Activated CD4-positive, alpha-beta T cell treated with anti-CD3 and anti-CD28 coated beads for 24 hours (primary cell): ENCODE data around the gene SGPL1.
"Not testable (repeated sequence)": the region's sequence is repeated elsewhere in the genome, so short reads cannot be mapped to it uniquely, and the experiment has no call there.

Source experiments
- DNase-seq, 2 donors: peaks; one replicate each; pipeline ENCODE4 v3.0.0-alpha.2; 2020; ENCODE audit warnings: low read depth in 2 of 2

The SGPL1 gene

GRCh38 chr10:70843776-70844489, 28.2 kb downstream of the SGPL1 start:
- DNase-seq = no peak

GRCh38 chr10:70845256-70845655, 29.5 kb downstream of the SGPL1 start:
- no peak for DNase-seq

- no peak for DNase-seq
Observed at GRCh38 chr10:70845816-70846215, 30.1 kb downstream of the SGPL1 start.

- no peak for DNase-seq
Observed at GRCh38 chr10:70846795-70847194, 31.0 kb downstream of the SGPL1 start.

GRCh38 chr10:70847659-70848360, 32.1 kb downstream of the SGPL1 start:
- DNase-seq = no peak

GRCh38 chr10:70849582-70850016, 33.9 kb downstream of the SGPL1 start:
- DNase-seq = no peak

- no peak for DNase-seq
Observed at GRCh38 chr10:70850097-70850496, 34.3 kb downstream of the SGPL1 start.

- no peak for DNase-seq
Observed at GRCh38 chr10:70851597-70852475, 36.1 kb downstream of the SGPL1 start.

- no peak for DNase-seq
Observed at GRCh38 chr10:70853038-70853437, 37.3 kb downstream of the SGPL1 start.

GRCh38 chr10:70853457-70853856, 37.7 kb downstream of the SGPL1 start:
- no peak for DNase-seq

- no peak for DNase-seq
Observed at GRCh38 chr10:70856454-70856853, 40.7 kb downstream of the SGPL1 start.

GRCh38 chr10:70858759-70859158, 43.0 kb downstream of the SGPL1 start:
- no peak for DNase-seq

- not testable (repeated sequence) for DNase-seq
Observed at GRCh38 chr10:70861495-70862197, 45.9 kb downstream of the SGPL1 start.

GRCh38 chr10:70863470-70864160, 47.9 kb downstream of the SGPL1 start:
- DNase-seq = no peak

GRCh38 chr10:70864935-70865334, 49.2 kb downstream of the SGPL1 start:
- DNase-seq = no peak

- DNase-seq = no peak
Observed at GRCh38 chr10:70866424-70866823, 50.7 kb downstream of the SGPL1 start.

- no peak for DNase-seq
Observed at GRCh38 chr10:70872291-70872690, 56.5 kb downstream of the SGPL1 start.

GRCh38 chr10:70874061-70874460, 58.3 kb downstream of the SGPL1 start:
- DNase-seq = no peak

GRCh38 chr10:70879207-70879606, 63.5 kb downstream of the SGPL1 start:
- DNase-seq = no peak

GRCh38 chr10:70880077-70880534, 64.4 kb downstream of the SGPL1 start:
- DNase-seq = peak; percentile 49 to 68

GRCh38 chr10:70884741-70885140, 69.0 kb downstream of the SGPL1 start:
- no peak for DNase-seq
